ENCODE measurements around the gene SYNPR.
A peak's percentile ranks its signal among the peaks of the same experiment; 100 is the strongest.
"Not testable (repeated sequence)": the region's sequence is repeated elsewhere in the genome, so short reads cannot be mapped to it uniquely, and the experiment has no call there.

The SYNPR gene

GRCh38 chr3:63607716-63608115 is 329.6 kb downstream of the SYNPR start:
- FAIRE-seq, result no peak
- DNase-seq (ENCODE audit: insufficient read length, low spot score), result no peak

GRCh38 chr3:63609408-63609807 is 331.3 kb downstream of the SYNPR start:
- FAIRE-seq (no peak), DNase-seq (ENCODE audit: insufficient read length, low spot score) (no peak)

GRCh38 chr3:63609834-63610233 is 331.7 kb downstream of the SYNPR start:
- DNase-seq (ENCODE audit: insufficient read length, low spot score), result no peak
- no peak for FAIRE-seq

- FAIRE-seq (no peak), DNase-seq (ENCODE audit: insufficient read length, low spot score) (no peak)
These were observed 333.3 kb downstream of the SYNPR start for GRCh38 chr3:63611382-63611781.

GRCh38 chr3:63613561-63613960 is 335.5 kb downstream of the SYNPR start:
- DNase-seq (ENCODE audit: insufficient read length, low spot score), result no peak
- no peak for FAIRE-seq

GRCh38 chr3:63617391-63617790 is 339.3 kb downstream of the SYNPR start:
- DNase-seq (ENCODE audit: insufficient read length, low spot score) (no peak), FAIRE-seq (no peak)

- no peak for DNase-seq (ENCODE audit: insufficient read length, low spot score)
These were observed 346.9 kb downstream of the SYNPR start for GRCh38 chr3:63624941-63625560.

GRCh38 chr3:63631670-63632069 is 353.6 kb downstream of the SYNPR start:
- DNase-seq (ENCODE audit: insufficient read length, low spot score), result no peak
- no peak for FAIRE-seq

More at GRCh38 chr3:63624941-63625560, 346.9 kb downstream of the SYNPR start:
- FAIRE-seq, result no peak

- DNase-seq (ENCODE audit: insufficient read length, low spot score) (no peak), FAIRE-seq (no peak)
These were observed 357.1 kb downstream of the SYNPR start for GRCh38 chr3:63635186-63635585.

- FAIRE-seq (no peak), DNase-seq (ENCODE audit: insufficient read length, low spot score) (no peak)
These were observed 361.7 kb downstream of the SYNPR start for GRCh38 chr3:63639806-63640205.

GRCh38 chr3:63642488-63642887 is 364.4 kb downstream of the SYNPR start:
- FAIRE-seq (no peak), DNase-seq (ENCODE audit: insufficient read length, low spot score) (no peak)

GRCh38 chr3:63644212-63644797 is 366.2 kb downstream of the SYNPR start:
- DNase-seq (ENCODE audit: insufficient read length, low spot score) (no peak), FAIRE-seq (no peak)

GRCh38 chr3:63644928-63645781 is 367.0 kb downstream of the SYNPR start:
- not testable (repeated sequence) for FAIRE-seq; DNase-seq (ENCODE audit: insufficient read length, low spot score)

- DNase-seq (ENCODE audit: insufficient read length, low spot score), result no peak
- no peak for FAIRE-seq
These were observed 374.1 kb downstream of the SYNPR start, which contains the start of gene SNTN for GRCh38 chr3:63652066-63652725. TSS of gene SNTN (plus strand) at chr3:63652675. CDS start at chr3:63652688, 13 bp downstream.

GRCh38 chr3:63654211-63654610 is 376.1 kb downstream of the SYNPR start:
- no peak for DNase-seq (ENCODE audit: insufficient read length, low spot score)
- no peak for FAIRE-seq

GRCh38 chr3:63654931-63655330 is 376.8 kb downstream of the SYNPR start:
- no peak for DNase-seq (ENCODE audit: insufficient read length, low spot score)
- FAIRE-seq, result no peak

- FAIRE-seq (peak; percentile 20), DNase-seq (ENCODE audit: insufficient read length, low spot score) (peak; percentile 27)
These were observed 377.4 kb downstream of the SYNPR start for GRCh38 chr3:63655519-63655918.

GRCh38 chr3:63656786-63657185 is 378.7 kb downstream of the SYNPR start:
- no peak for FAIRE-seq
- DNase-seq (ENCODE audit: insufficient read length, low spot score), result no peak

- DNase-seq (ENCODE audit: insufficient read length, low spot score) (no peak), FAIRE-seq (no peak)
These were observed 383.1 kb downstream of the SYNPR start for GRCh38 chr3:63661242-63661641.

- FAIRE-seq, result no peak
- no peak for DNase-seq (ENCODE audit: insufficient read length, low spot score)
These were observed 383.9 kb downstream of the SYNPR start for GRCh38 chr3:63662011-63662410.

GRCh38 chr3:63662500-63662899 is 384.4 kb downstream of the SYNPR start:
- DNase-seq (ENCODE audit: insufficient read length, low spot score) (no peak), FAIRE-seq (no peak)

Measured in HTR-8/SVneo (cell line).